Activated gamma-delta T cell (primary cell): ENCODE results near the gene EMB.
"Not testable (repeated sequence)": the region's sequence is repeated elsewhere in the genome, so short reads cannot be mapped to it uniquely, and the experiment has no call there.

Experiments used
- DNase-seq: peaks from one replicate; lab custom pipeline; 2025; lab: John Stamatoyannopoulos, UW

The EMB gene

DNA sequence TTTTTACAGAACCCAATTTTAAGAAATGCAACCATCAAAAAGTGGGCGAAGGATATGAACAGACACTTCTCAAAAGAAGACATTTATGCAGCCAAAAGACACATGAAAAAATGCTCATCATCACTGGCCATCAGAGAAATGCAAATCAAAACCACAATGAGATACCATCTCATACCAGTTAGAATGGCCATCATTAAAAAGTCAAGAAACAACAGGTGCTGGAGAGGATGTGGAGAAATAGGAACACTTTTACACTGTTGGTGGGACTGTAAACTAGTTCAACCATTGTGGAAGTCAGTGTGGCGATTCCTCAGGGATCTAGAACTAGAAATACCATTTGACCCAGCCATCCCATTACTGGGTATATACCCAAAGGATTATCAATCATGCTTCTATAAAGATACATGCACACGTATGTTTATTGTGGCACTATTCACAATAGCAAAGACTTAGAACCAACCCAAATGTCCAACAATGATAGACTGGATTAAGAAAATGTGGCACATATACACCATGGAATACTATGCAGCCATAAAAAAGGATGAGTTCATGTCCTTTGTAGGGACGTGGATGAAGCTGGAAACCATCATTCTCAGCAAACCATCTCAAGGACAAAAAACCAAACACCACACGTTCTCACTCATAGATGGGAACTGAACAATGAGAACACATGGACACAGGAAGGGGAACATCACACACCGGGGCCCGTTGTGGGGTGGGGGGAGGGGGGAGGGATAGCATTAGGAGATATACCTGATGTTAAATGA, 19.7 kb downstream of the EMB start:
- DNase-seq, result not testable (repeated sequence)

GRCh38 chr5:50420343-50420935, 20.6 kb downstream of the EMB start:
- DNase-seq, result no peak

GRCh38 chr5:50419656-50420055, 21.4 kb downstream of the EMB start:
- not testable (repeated sequence) for DNase-seq

DNA sequence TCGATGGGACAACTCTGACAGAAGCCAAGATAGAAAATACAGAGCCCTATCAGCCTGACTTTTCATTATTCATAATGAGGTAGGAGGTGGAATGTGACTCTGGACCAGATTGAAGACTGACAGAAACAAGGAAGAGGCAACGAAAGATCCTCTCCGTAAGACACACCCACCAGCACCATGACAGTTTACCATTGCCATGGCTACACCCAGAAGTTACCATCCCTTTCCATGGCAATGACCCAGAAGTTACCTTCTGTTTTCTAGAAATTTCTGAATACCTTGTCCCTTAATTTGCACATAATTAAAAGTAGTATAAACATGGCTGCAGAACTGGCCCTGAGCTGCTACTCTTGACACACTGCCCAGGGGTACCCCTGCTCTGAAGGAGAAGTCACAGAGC, 24.5 kb downstream of the EMB start:
- not testable (repeated sequence) for DNase-seq

DNA sequence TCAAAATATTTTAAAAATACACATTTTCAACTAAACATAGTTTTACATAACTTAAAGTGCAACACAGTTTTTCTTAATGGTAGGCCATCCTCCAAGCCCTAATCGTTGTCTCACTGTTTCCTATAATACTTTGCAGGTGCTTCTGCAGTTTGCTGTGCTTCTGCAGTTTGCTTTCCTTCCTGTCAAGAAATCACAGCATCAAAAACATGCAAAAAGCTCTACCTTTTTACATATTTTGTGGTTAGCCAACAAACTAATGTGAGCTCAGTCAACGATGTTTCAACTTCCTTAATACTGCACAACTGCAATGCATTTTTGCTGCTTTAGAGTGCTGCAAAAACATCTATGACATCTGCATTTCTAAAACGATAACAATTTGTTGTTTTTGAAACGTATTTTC, 25.2 kb downstream of the EMB start:
- no peak for DNase-seq

DNA sequence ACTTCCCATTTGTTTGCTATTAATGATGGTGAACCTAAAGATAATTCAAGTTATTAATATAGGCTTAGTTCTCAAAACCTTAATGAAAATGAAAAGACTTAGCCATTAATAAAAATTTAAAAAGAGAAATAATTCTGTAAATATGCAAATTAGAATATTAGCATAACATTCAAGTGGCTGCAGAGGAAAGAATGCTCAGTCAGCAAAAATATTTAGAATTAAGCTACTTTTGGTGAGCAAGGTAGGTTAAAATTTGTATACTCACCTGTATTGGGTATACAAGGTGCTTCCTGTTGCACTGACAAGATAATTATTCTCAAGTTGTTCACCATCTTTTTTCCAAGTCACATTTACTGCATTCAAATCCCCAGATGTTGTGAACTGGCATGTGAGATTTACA, 30.2 kb downstream of the EMB start:
- DNase-seq, result not testable (repeated sequence)

DNA sequence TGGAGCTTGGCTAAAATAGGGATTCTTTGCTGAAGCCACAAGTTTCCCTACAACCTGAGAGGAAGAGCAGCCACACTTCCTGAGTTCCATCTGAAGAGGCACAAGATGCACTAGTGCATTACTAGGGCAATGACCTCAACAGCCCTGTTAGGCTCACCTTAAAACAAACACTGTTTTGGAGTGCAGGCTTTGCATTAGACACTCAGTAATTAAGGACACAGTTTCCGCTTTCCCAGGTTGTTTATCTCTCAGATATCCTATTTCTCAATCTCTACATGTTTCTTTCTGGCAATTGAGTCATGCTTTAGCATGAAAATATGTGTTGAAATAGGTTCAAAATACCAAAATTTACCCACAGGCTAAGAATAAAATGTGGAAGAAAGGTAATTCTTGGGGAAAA, 34.2 kb downstream of the EMB start:
- no peak for DNase-seq

DNA sequence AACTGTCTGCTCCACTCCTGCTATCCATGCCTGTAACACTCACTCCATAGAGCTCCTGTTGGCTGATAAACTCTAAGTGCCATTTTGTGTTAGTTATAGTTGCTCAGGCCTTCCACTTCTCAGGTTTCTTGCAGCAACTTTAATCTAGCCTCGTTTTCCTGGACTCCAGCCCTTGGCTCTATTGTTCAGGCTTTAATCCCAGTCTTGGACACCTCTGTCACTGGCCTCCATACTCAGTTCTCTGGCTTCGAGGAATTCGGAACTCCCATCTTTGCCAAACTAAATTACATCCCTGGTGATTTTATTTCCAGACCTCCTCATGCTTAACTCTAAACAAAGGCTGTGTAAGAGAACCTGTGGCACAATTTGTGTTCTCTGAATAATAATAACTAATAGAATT, 39.8 kb downstream of the EMB start:
- no peak for DNase-seq

GRCh38 chr5:50393925-50394609, 47.0 kb downstream of the EMB start:
- DNase-seq, result not testable (repeated sequence)

DNA sequence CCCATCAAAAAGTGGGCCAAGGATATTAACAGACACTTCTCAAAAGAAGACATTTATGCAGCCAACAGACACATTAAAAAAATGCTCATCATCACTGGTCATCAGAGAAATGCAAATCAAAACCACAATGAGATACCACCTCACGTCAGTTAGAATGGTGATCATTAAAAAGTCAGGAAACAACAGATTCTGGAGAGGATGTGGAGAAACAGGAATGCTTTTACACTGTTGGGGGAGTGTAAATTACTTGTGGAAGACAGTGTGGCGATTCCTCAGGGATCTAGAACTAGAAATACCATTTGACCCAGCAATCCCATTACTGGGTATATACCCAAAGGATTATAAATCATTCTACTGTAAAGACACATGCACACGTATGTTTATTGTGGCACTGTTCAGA, 48.8 kb downstream of the EMB start:
- DNase-seq, result not testable (repeated sequence)

DNA sequence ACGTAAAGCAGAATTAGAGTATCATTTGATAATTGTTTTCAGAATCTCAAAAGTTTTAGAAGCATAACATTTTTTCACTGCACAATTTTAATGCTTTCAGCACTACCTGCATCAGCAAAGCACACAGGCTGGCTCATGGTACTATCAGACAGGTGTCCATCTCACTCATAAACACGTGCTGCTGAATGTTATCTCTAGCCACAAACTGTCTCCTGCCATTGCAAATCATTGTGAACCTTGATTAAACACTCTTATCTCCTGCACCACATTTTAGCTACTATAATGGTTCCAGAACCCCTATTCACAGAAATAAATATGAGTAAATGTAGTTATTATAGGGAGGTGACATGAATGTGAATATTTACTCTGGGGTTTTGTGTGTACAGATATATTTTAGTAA, 56.7 kb downstream of the EMB start:
- not testable (repeated sequence) for DNase-seq

DNA sequence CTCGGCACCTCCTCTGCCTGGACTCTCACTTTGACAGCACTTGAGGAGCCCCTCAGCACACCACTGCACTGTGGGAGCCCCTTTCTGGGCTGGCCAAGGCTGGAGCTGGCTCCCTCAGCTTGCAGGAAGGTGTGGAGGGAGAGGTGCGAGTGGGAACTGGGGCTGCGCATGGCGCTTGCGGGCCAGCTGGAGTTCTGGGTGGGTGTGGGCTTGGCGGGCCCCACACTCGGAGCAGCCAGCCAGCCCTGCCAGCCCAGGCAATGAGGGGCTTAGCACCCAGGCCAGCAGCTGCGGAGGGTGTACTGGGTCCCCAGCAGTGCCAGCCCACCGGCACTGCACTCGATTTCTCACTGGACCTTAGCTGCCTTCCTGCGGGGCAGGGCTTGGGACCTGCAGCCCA, 64.4 kb downstream of the EMB start:
- DNase-seq, result not testable (repeated sequence)

GRCh38 chr5:50369287-50370033, 71.6 kb downstream of the EMB start:
- DNase-seq, result not testable (repeated sequence)

GRCh38 chr5:50365426-50366251, 75.4 kb downstream of the EMB start:
- no peak for DNase-seq

DNA sequence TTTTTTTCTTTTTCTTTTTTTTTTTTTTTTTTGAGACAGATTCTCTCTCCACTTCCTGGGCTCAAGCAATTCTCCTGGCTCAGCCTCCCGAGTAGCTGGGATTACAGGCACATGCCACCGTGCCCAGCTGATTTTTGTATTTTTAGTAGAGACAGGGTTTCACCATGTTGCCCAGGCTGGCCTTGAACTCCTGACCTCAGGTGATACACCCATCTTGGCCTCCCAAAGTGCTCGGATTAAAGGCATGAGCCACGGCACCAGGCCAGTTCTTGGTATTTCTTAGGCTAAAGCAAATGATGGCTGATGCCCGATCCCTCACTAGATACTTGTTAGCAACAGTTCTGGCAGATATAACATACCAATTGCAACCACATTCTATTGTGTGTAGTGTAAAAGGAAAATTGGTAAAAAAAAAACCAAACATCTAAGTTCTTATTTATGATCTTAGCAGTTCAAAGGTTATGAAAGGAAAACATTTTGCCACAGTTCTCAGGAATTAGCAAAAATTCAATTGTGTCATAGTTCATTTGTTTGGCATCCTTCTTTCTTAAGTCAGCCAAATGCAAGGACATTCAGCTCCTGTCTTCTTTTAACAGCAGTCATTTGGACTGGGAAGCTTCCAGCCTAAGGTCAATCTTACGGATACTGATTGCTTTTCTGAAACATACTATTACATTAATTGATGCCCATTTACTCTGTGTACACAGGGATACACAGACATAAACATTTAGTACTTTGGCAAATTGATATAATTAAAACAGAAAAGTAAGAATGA, 76.4 kb downstream of the EMB start:
- not testable (repeated sequence) for DNase-seq

GRCh38 chr5:50359187-50359586, 81.9 kb downstream of the EMB start:
- DNase-seq, result no peak

DNA sequence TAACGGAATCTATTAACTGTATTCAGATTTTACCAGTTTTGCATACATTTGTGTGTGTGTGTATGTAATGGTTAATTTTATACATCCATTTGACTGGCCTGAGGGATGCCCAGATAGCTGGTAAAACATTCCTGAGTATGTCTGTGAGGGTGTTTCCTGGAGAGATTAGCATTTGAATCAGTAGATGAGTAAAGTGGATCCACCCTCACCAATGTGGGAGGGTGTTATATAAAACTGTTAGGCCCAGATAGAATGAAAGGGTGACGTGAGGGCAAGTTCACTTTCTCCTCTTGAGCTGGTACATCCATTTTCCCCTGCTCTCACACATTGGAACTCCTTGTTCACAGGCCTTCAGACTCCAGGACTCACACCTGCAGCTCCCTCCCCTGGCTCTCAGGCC, 88.7 kb downstream of the EMB start:
- no peak for DNase-seq
